H9 (cell line): Measurements from ENCODE around the gene RRH. TPM values are rescaled to one million over a fixed set of nuclear protein-coding genes. Genes with fewer than 3 reads are reported as not detected.

ENCODE experiments used
- DNase-seq: peaks from one replicate; pipeline ENCODE4 v3.0.0-alpha.2; 2017
- H2AFZ ChIP-seq: one replicate; pipeline ENCODE4 v1.6.1; 2013; ENCODE audit warnings: mild to moderate bottlenecking, low read length, control low read depth, moderate library complexity
- H2AK5ac ChIP-seq: 2 replicates; pipeline ENCODE4 v1.6.1; 2013; ENCODE audit warnings: low read length, control low read depth, mixed read lengths; ENCODE audit not compliant: insufficient read length
- H2BK120ac ChIP-seq: one replicate; pipeline ENCODE4 v1.6.1; 2013; ENCODE audit warnings: low read depth, mild to moderate bottlenecking, low read length, control low read depth, inconsistent platforms; ENCODE audit not compliant: poor library complexity, severe bottlenecking
- H2BK12ac ChIP-seq: 2 replicates; pipeline ENCODE4 v1.6.1; 2013; ENCODE audit warnings: low read length, control low read depth, mixed read lengths, low read depth; ENCODE audit not compliant: insufficient read length
- H2BK15ac ChIP-seq: 2 replicates; pipeline ENCODE4 v1.6.1; 2013; ENCODE audit warnings: low read depth, low read length, control low read depth
- H2BK20ac ChIP-seq: one replicate; pipeline ENCODE4 v1.6.1; 2013; ENCODE audit warnings: low read depth, mild to moderate bottlenecking, low read length, control low read depth, inconsistent platforms; ENCODE audit not compliant: poor library complexity, severe bottlenecking
- H2BK5ac ChIP-seq: 2 replicates; pipeline ENCODE4 v1.6.1; 2013; ENCODE audit warnings: low read length, control low read depth, mixed read lengths; ENCODE audit not compliant: insufficient read length
- H3K14ac ChIP-seq: 2 replicates; pipeline ENCODE4 v1.6.1; 2013; ENCODE audit warnings: low read length, control low read depth; ENCODE audit not compliant: insufficient read depth
- H3K18ac ChIP-seq: 2 replicates; pipeline ENCODE4 v1.6.1; 2013; ENCODE audit warnings: low read depth, mild to moderate bottlenecking, mixed read lengths, low read length, control low read depth; ENCODE audit not compliant: insufficient read length
- H3K23ac ChIP-seq: 2 replicates; pipeline ENCODE4 v1.6.1; 2013; ENCODE audit warnings: low read length, control low read depth, mixed read lengths, low read depth; ENCODE audit not compliant: insufficient read length
- H3K23me2 ChIP-seq: 2 replicates; pipeline ENCODE4 v1.6.1; 2013; ENCODE audit warnings: low read depth, mild to moderate bottlenecking, mixed read lengths, low read length, control low read depth; ENCODE audit not compliant: insufficient read length, poor library complexity, severe bottlenecking
- H3K27ac ChIP-seq: 2 replicates; pipeline ENCODE4 v1.5.1; 2013; ENCODE audit warnings: low read length, control low read depth, mixed read lengths, low read depth; ENCODE audit not compliant: insufficient read length
- H3K27me3 ChIP-seq: 2 replicates; pipeline ENCODE4 v1.6.1; 2013; ENCODE audit warnings: low read length, control low read depth, inconsistent platforms; ENCODE audit not compliant: insufficient read depth
- H3K4ac ChIP-seq: 2 replicates; pipeline ENCODE4 v1.6.1; 2013; ENCODE audit warnings: low read depth, mild to moderate bottlenecking, control low read depth, inconsistent platforms, low read length, moderate library complexity
- H3K4me1 ChIP-seq: 2 replicates; pipeline ENCODE4 v1.6.1; 2013; ENCODE audit warnings: low read length, control low read depth, inconsistent platforms; ENCODE audit not compliant: insufficient read depth
- H3K4me2 ChIP-seq: 2 replicates; pipeline ENCODE4 v1.6.1; 2013; ENCODE audit warnings: low read length, control low read depth, mixed read lengths; ENCODE audit not compliant: insufficient read length, insufficient read depth
- H3K56ac ChIP-seq: 2 replicates; pipeline ENCODE4 v1.6.1; 2013; ENCODE audit warnings: low read depth, mild to moderate bottlenecking, mixed read lengths, low read length, control low read depth; ENCODE audit not compliant: insufficient read length
- H3K79me1 ChIP-seq: 2 replicates; pipeline ENCODE4 v1.6.1; 2013; ENCODE audit warnings: low read depth, mild to moderate bottlenecking, moderate library complexity, low read length, control low read depth, inconsistent platforms; ENCODE audit not compliant: insufficient read depth, poor library complexity, severe bottlenecking
- H3K79me2 ChIP-seq: 2 replicates; pipeline ENCODE4 v1.6.1; 2013; ENCODE audit warnings: low read length, control low read depth, inconsistent platforms; ENCODE audit not compliant: insufficient read depth
- H3K9ac ChIP-seq: 2 replicates; pipeline ENCODE4 v1.6.1; 2013; ENCODE audit warnings: low read length, control low read depth, mixed read lengths; ENCODE audit not compliant: insufficient read length; ENCODE audit errors: extremely low read depth
- H3K9me3 ChIP-seq: one replicate; pipeline ENCODE4 v1.6.1; 2013; ENCODE audit warnings: low read depth, low read length, inconsistent platforms; ENCODE audit not compliant: control insufficient read depth
- H3T11ph ChIP-seq: one replicate; pipeline ENCODE4 v1.6.1; 2013; ENCODE audit warnings: mild to moderate bottlenecking, low read length, control low read depth, inconsistent platforms
- H4K20me1 ChIP-seq: one replicate; pipeline ENCODE4 v1.6.1; 2013; ENCODE audit not compliant: control insufficient read depth, insufficient read length, insufficient read depth
- H4K5ac ChIP-seq: 2 replicates; pipeline ENCODE4 v1.6.1; 2013; ENCODE audit warnings: low read depth, mild to moderate bottlenecking, mixed read lengths, low read length, control low read depth; ENCODE audit not compliant: insufficient read length
- H4K8ac ChIP-seq: replicated peaks from 2 replicates; pipeline ENCODE4 v1.6.1; 2013; ENCODE audit warnings: low read length, control low read depth, mixed read lengths, low read depth; ENCODE audit not compliant: insufficient read length
- H4K91ac ChIP-seq: 2 replicates; pipeline ENCODE4 v1.6.1; 2013; ENCODE audit warnings: low read depth, mild to moderate bottlenecking, moderate library complexity, mixed read lengths, low read length, control low read depth; ENCODE audit not compliant: insufficient read length
- H3K27ac Mint-ChIP-seq, 3 experiments: 2 replicates in 2 of 3; 3 replicates in 1 of 3; pipeline ENCODE4 v1.8.0; 2020 to 2021; ENCODE audit warnings: mixed read lengths in 3 of 3, mild to moderate bottlenecking in 1 of 3, moderate library complexity in 1 of 3
- H3K27me3 Mint-ChIP-seq: 2 replicates; pipeline ENCODE4 v1.8.0; 2021; ENCODE audit warnings: low read depth, mild to moderate bottlenecking, moderate library complexity, mixed read lengths
- H3K36me3 Mint-ChIP-seq, 3 experiments: 2 replicates in 2 of 3; 3 replicates in 1 of 3; pipeline ENCODE4 v1.8.0; 2020 to 2021; ENCODE audit warnings: low read depth in 3 of 3, mixed read lengths in 3 of 3; ENCODE audit not compliant: insufficient read depth in 1 of 3
- H3K4me1 Mint-ChIP-seq, 2 experiments: 2 replicates each; pipeline ENCODE4 v1.8.0; 2020; ENCODE audit warnings: mixed read lengths in 2 of 2
- H3K4me3 Mint-ChIP-seq, 2 experiments: 2 replicates in 1 of 2; 3 replicates in 1 of 2; pipeline ENCODE4 v1.8.0; 2020 to 2021; ENCODE audit warnings: mild to moderate bottlenecking in 2 of 2, mixed read lengths in 2 of 2, moderate library complexity in 1 of 2
- H3K9me3 Mint-ChIP-seq, 2 experiments: 2 replicates in 1 of 2; 3 replicates in 1 of 2; pipeline ENCODE4 v1.8.0; 2020; ENCODE audit warnings: mild to moderate bottlenecking in 2 of 2, mixed read lengths in 2 of 2, moderate library complexity in 1 of 2
- CTCF ChIP-seq: fragments of 200-600 bp; sonication (generic); conservative IDR thresholded peaks from 3 replicates; pipeline ENCODE4 v1.8.0; 2021; ENCODE audit warnings: antibody characterized with exemption, mild to moderate bottlenecking
- total RNA-seq: library from RNA; stranded (reverse); gene quantifications from 2 replicates; pipeline ENCODE4 v1.2.1, GENCODE V29; 2021

RRH gene
- total RNA-seq, 1 experiment from 2014 or later: not detected

- H3K4me3 Mint-ChIP-seq: no peak overlapping the region
- H3K79me2 ChIP-seq: no peaks in the 10 kb centered on the region
- peak; percentile 24; the same call in 2 of the 3 replicates for TF ChIP-seq CTCF
- H3K23ac ChIP-seq: no peak overlapping the region
- no peaks in the 10 kb centered on the region for H3K27me3 ChIP-seq
- H2BK5ac ChIP-seq: no peak overlapping the region
- H4K91ac ChIP-seq: no peak overlapping the region
- no peak overlapping the region for H4K8ac ChIP-seq
- H3K18ac ChIP-seq: no peak overlapping the region
- H3K4me1 Mint-ChIP-seq: no peaks in the 10 kb centered on the region
- no peak overlapping the region for H3K4me2 ChIP-seq
- H2BK15ac ChIP-seq: no peak overlapping the region
- DNase-seq: no peak
- peaks cover 7 to 18% of the 10 kb centered on the region in 2 experiments; a peak in 4 of 5 replicates for H3K9me3 Mint-ChIP-seq
- H4K5ac ChIP-seq: no peak overlapping the region
- no peaks in the 10 kb centered on the region for H4K20me1 ChIP-seq
- H3K27me3 Mint-ChIP-seq: peaks cover 2% of the 10 kb centered on the region; the same call in 1 of the 2 replicates
- H2BK120ac ChIP-seq: no peak overlapping the region
- no peaks in the 10 kb centered on the region for H3K79me1 ChIP-seq
- H3K23me2 ChIP-seq: no peaks in the 10 kb centered on the region
- H2BK12ac ChIP-seq: no peak overlapping the region
- no peak overlapping the region for H3T11ph ChIP-seq
- H3K56ac ChIP-seq: no peak overlapping the region
- H2BK20ac ChIP-seq: no peak overlapping the region
- H3K9ac ChIP-seq: no peak overlapping the region
- H3K9me3 ChIP-seq: no peaks in the 10 kb centered on the region
- no peak overlapping the region for H2AK5ac ChIP-seq
- no peaks in the 10 kb centered on the region for H3K4me1 ChIP-seq
- no peak overlapping the region for H3K27ac ChIP-seq
- no peak overlapping the region for H3K14ac ChIP-seq
- H3K27ac Mint-ChIP-seq: no peak overlapping the region
- H2AFZ ChIP-seq: no peak overlapping the region
- no peaks in the 10 kb centered on the region; a peak in 2 of 7 replicates for H3K36me3 Mint-ChIP-seq
- no peak overlapping the region for H3K4ac ChIP-seq
Observed at GRCh38 chr4:109798866-109799265, 28.9 kb upstream of the RRH start.
